Stimulated activated naive CD4-positive, alpha-beta T cell treated with Interleukin-2 at 50 U/mL for 16 hours (primary cell): ENCODE results near the gene MYOD1.

Source experiments
- DNase-seq: peaks from one replicate; lab custom pipeline; 2025; lab: John Stamatoyannopoulos, UW

Gene MYOD1

DNA sequence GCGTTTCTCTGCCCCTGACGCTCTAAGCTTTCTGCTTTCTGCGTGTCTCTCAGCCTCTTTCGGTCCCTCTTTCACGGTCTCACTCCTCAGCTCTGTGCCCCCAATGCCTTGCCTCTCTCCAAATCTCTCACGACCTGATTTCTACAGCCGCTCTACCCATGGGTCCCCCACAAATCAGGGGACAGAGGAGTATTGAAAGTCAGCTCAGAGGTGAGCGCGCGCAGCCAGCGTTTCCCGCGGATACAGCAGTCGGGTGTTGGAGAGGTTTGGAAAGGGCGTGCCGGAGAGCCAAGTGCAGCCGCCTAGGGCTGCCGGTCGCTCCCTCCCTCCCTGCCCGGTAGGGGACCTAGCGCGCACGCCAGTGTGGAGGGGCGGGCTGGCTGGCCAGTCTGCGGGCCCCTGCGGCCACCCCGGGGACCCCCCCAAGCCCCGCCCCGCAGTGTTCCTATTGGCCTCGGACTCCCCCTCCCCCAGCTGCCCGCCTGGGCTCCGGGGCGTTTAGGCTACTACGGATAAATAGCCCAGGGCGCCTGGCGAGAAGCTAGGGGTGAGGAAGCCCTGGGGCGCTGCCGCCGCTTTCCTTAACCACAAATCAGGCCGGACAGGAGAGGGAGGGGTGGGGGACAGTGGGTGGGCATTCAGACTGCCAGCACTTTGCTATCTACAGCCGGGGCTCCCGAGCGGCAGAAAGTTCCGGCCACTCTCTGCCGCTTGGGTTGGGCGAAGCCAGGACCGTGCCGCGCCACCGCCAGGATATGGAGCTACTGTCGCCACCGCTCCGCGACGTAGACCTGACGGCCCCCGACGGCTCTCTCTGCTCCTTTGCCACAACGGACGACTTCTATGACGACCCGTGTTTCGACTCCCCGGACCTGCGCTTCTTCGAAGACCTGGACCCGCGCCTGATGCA lies at the start of gene MYOD1:
Gene MYOD1 (plus strand): TSS at position 544 of the 910 bp plus-strand sequence. CDS start 212 bp downstream, at position 756.
- no peak for DNase-seq

DNA sequence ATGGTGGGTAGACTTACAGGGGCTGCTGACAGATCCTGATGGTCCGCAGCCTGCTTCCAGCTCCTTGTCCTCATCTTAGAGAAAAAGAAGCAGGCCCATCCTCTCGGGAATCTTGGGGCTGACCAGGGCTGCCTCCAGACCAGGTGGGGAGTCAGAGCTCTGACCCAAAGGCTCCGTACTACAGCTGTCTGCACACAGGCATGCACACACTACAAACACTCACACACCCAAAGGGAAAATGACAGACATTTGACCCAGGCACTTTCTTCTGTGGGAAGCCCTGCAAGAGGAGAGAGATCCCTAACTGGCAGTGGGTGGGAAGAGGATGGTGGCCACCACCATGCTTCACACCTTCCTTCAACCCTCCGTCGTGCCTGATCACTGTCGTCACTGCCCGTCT lies 46.9 kb upstream of the MYOD1 start:
- no peak for DNase-seq

- no peak for DNase-seq
These were observed 45.4 kb upstream of the MYOD1 start for GRCh38 chr11:17673951-17674350.

DNA sequence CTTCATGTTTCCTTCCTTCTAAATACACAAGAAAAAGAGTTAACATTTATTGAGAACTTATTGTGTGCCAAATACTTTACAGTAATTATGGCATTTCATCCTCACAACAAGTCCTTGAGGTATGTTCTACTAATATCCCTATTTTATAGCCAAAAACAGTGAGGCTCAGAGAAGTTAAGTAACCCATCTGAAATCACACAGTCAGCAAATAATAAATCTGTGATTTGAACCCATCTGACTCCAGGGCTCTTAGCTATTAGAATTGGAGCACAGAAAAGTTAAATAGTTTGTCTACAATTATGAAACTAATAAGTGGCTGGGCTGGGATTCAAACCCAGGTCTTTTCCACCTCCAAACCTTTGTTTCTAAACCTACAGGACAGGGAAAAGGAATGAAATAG lies 36.5 kb upstream of the MYOD1 start:
- DNase-seq, result no peak

- no peak for DNase-seq
These were observed 35.8 kb upstream of the MYOD1 start for GRCh38 chr11:17683377-17684161.

GRCh38 chr11:17684550-17684949 lies 34.8 kb upstream of the MYOD1 start:
- no peak for DNase-seq

GRCh38 chr11:17686231-17686980 lies 33.0 kb upstream of the MYOD1 start:
- no peak for DNase-seq

- DNase-seq, result no peak
These were observed 31.3 kb upstream of the MYOD1 start for GRCh38 chr11:17687946-17688670.

DNA sequence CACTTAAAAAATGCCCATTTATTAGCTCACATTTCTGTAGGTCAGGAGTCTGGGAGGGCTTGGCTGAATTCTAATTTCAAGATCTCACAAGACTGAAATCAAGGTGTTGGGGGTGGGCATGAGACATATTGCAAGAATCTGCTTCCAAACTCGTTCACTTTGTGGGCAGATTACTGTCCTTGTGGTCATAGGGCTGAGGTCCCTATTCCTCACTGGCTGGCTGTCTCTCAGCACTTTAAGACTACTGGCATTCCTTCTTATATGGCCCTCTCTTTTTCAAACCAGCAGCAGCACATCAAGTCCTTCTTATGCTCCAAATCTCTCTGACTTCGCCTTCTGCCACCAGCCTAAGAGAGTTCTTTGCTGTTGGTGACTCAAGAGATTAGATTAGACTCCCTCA lies 27.8 kb upstream of the MYOD1 start:
- DNase-seq, result no peak

DNA sequence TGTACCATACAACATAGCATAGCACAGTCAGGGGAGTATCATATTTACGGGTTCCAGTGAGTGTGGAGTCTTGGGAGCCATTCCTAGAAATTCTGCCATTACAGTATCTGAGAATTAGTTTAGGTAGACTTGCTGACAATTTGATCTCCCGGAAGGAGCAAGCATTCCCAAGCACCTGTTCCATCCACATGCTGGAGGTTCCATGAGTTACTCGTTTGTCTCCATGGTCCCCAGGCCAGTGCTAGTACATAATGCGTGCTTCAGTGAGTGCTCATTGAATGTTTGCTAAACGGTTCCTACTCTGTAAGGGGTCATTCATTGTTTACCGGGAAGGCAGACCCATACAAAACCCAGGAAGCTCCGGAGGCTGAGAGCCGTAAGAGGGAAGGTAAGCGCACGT lies 27.4 kb upstream of the MYOD1 start:
- no peak for DNase-seq

DNA sequence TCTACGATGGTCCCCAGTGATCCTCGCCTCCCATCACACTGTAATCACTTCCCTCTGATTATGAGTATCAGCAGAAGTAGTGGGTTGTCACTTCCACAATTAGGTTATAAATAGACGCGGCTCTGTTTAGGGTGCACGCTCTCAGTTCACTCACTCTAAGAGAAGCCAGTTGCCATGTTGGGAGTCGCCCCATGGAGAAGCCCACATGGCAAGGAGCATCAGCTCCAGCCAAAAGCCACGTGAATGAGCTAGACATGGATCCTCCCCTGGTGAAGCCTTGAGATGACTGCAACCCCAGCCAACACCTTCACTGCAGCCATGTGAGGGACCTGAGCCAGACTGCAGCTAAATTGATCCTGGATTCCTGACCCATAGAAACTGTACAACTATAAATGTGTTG lies 26.4 kb upstream of the MYOD1 start:
- no peak for DNase-seq

GRCh38 chr11:17693531-17693930 lies 25.8 kb upstream of the MYOD1 start:
- no peak for DNase-seq

GRCh38 chr11:17694494-17695110 lies 24.8 kb upstream of the MYOD1 start:
- DNase-seq, result no peak

DNA sequence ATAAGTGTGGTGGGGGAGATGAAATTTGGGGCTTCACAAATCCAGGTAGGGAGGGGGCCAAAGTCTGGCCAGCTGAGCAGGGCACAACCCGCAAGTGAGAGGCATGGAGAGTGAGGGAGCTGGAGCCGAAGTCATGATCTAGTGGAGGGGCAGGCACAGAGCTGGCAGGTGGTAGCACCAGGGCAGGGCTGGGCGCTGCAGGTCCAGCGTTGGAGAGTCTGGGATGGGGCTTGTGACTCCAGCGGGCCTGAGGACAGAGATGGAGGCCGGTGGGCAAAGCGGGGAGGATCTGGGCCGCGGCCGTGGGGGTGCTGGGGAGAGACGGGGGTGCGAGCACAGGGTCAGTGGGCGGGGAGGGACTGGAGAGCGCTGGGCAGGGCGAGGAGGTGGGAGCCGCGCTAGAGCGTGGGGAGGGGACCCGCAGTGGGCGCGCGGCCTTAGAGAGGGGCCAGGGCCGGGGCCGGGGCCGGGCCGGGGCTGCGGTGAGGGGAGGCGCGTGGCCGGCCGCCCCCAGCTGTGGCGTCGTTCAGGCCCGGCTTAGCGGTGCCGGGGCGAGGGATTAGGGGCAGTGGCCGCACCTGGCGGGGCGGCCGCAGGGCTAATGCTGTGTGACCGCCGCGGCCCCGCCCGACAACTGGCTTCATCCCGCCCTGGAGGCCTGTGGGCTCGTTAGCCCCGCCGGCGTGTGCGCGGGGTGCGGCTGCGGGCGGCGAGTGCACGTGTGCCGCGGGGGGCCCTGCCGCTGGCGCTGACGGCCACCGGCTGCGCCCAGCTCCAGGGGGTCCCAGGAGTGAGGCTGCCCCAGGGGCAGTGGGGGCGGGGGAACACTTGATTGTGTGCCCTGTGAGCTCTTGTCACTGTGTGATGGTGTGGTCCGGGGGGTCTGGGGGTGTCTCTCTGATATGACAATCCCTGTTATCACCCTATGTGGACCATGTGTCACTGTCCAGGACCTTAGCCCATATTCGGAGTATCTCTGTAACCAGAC lies 23.6 kb upstream of the MYOD1 start:
- DNase-seq, result no peak

- no peak for DNase-seq
These were observed 22.6 kb upstream of the MYOD1 start for GRCh38 chr11:17696741-17697140.

GRCh38 chr11:17697175-17697949 lies 22.0 kb upstream of the MYOD1 start:
- no peak for DNase-seq

- no peak for DNase-seq
These were observed 19.9 kb upstream of the MYOD1 start for GRCh38 chr11:17699147-17700114.

DNA sequence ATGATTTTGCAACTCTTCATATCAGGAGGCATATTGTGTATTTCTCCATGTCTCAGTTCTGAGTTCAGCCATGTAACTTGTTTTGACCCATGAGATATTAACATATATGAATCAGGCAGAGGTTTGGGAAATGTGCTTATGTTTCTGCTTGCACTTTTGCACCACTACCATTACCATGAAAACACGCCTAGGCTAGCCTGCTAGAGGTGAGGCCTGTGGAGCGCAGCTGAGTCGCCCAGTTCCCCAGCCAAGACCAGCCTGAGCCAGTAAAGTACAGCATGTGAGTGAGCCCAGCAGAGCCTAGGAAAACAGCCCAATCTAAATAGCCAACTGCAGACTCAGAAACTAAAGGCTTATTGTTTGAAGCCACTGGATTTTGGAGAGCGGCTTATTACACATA lies 18.4 kb upstream of the MYOD1 start:
- no peak for DNase-seq
